GDM1 (cell line): ENCODE measurements around the gene MRPS12.

ENCODE experiments used
- DNase-seq: peaks from one replicate; lab custom pipeline; 2025; lab: John Stamatoyannopoulos, UW

Gene MRPS12

DNA sequence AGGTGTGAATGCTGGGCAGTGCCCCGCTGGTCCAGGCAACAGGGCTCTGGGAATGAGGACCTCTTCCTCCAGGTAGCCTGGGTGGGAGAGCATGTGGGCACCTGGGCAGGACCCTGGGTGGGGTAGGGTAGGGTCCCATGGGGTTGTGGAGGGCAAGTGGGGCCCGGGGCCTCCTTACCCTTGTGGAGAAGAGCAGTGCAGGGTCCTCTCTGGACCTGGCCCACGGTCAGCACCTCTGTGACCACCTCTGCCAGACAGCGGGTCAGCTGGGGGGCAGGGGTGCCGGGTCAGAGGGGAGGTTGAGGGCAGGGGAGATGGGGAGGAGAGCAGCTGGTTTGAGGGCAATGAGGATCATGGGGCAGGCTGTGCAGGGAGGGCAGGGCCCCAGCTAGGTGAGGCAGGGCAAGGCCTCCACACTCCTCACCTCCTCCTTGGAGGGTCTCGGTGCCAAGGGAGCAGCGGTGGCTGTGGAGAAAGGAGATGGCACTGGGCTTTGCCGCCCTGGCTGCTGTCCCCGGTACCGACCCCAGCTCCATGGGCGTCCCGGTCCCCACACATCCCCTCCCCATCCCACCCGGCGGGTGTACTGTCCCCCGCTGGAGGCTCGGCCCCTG is 19.2 kb upstream of the MRPS12 start:
- no peak for DNase-seq

DNA sequence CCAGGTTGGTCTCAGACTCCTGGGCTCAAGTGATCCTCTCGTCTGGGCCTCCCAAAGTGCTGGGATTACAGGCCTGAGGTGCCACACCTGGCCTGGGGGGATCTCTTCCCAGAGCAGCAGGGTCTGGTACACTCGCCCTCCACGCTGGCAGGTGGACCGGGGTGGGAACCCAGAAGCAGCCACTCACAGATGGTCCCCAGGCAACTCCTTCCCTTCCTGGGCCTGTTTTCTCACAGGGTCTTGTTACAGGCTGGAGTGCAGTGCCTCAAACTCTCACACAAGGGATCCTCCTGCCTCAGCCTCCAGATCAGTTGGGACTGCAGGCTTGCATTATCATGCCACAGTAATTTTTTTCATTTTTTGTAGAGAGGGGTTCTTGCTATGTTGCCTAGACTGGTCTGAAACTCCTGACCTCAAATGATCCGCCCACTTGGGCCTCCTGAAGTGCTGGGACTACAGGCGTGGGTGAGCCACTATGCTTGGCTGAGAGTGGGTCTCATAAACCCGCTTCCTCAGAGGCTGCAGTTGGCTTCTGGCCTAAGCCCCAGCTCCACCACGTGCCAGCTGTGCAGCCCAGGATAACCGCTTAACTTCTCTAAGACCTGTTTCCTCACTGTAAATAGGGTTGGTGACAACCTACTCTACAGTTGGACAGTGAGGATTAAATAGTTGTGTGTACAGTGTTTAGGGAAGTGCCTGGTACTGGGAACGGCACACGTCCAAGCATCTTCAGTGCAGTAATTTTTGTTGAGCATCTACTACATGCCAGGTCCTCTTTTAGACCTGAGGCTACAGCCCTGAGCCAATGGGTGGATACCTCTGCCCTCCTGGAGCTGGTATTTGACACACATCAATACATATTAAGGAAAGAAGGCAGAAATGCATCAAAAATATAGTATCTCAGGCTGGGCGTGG is 17.9 kb upstream of the MRPS12 start:
- no peak for DNase-seq

DNA sequence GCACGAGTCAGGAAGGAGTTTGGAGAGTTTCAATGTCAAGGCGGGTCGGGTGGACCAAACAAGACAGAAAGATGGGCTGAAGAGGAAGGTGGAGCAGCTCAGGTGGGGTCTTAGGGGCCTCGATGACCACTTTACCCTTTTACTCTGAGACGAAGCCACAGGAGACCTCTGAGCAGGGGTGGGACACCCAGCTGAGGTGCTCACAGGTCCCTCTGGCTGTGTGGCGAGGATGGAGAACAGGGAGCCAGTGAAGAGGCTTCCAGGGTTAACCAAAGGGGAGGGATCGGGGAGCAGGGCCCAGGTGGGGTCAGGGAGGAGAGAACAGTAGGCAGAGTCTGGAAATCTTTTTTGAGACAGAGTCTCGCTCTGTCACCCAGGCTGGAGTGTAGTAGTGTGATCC is 16.8 kb upstream of the MRPS12 start:
- DNase-seq, result no peak

DNA sequence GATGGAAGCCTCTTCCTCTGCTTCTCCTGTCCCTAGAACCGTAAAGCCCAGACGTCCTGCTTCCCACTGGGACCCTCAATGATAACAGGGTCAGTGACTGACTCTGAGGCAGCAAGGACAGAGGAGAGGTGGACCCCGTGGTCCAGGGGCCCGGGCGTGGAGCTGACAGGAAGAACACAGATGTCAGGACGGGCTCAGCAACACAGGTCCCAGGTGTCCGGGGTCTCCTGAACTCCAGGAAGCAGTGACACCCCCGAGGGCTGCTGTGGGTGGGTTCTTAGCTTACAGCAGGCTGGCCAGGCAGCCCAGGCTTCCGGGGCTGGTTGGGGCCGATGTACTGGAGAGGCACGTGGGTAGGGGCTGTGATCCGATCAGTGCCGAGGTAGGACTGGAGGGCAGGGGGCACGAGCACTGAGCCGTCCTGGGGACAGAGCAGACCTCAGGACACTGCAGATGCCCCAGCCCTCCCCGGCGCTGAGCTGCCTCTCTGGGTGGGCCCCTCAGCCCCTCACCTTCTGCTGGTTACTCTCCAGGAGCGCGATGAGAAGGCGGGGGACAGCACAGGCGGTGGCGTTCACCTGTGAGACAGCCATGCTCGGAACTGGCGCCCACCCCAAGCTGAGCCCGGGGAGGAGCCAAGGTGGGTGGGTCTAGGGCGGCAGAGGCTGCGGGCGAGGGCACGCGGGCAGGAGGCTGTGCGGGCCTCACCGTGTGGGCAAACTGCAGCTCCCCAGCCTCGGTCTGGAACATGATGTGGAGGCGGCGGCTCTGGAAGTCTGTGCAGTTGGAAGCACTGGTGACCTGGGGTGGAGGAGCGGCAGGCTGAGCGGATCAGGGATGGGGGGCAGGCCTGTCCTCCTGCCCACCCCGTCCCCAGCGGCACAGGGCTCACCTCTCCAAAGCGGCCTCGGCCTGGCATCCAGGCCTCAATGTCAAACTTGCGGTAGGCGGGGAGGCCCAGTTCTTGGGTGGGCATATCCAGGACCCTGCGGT is 15.1 kb upstream of the MRPS12 start:
- DNase-seq, result no peak

DNA sequence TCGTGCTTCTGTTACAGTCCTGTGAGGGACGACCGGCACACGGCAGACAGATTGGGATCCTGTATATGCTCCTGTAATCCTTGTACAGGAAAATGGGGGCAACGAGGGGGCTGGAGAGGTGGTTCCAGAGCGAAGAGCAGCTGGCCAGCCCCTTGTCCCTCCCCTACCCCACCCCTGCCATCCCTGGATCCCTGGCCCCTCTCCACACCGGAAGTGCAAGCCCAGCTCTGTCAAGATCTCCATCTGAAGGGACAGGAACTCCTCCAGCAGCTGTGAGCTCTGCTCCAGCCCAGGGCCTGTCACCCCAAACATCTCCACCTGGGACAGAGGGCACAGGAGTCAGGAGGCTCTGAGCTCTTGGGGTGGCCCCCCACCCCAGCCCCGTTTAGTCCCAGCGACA is 13.2 kb upstream of the MRPS12 start:
- DNase-seq, result no peak

DNA sequence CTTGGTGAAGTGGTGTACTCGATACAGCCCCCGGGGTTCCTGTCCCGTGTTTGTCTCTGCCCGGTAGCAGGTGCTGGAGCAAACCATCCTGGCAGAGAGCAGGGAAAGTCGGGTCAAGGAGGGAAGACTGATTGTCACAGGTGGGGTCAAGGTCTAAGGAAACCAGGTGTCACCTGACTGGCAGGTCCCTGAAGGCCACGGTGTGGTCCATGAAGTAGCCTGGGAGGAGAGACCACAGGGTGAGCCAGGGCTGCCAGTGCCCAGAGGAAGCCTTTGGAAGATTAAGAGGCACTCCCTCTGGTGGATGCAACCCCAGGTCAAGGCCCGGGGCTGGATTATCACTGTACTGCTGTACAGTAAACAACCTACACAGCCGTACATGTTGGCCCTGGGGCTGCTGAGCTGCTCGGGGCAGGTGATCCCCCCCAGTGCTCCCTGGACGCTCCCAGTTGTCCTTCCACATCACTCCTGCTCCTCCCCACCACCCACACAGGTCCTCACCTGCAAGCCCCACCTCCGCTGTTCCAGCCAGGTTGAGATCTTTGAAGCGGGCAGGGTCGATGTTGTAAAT is 12.7 kb upstream of the MRPS12 start:
- no peak for DNase-seq

DNA sequence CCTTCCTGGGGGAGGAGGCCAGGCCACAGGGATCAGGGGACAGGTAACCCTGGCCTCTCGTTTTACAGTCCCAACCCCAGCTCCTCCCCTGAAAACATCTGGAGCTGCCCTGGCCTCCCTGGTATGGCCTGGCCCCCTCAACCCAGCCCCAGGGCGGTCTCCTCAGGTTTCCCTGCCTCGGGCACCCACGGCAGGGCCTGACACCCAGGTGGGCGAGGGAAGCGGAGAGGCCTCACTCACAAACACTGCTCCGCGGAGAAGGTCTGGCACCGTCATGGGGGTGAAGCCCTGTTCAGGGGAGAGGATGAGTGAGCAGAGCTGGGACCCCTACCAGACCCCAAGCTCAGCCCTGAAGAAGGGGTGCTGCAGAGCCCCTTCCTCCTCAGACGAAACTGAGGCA is 12.2 kb upstream of the MRPS12 start:
- DNase-seq, result no peak

DNA sequence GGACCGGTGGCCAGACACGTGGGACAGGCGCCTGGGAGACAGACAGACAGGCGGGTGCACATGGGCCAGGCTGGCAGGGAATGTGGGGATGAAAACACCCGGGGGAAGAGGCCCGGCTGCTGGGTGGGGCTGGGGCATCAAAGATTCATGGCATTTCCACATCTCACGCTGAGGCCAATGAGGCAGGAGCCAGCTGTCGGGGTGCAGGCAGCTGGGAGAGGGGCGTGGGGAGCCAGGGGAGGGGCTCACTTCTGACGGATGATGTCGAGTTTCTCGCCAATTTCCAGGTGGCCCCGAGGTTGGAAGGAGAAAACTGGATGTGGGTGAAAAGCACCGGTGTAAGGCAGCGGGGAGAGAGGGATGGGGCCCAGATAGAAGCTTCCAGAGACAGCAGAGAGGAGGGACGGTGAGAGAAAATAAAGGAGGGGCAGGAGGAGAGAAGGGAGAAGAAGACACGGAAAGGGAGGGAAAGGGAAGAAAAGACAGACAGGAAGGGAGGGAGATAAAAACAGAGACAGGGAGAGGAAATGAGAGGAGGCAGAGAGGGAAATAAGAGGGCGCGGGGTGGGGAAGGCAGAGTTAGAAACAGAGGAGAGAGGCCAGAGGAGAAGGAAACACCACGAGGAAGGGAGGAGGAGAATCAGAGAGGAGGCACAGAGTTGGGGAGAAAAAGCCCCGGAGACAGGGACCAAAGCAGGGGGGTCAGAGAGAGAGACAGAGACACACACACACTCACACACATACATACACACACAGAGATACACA is 10.7 kb upstream of the MRPS12 start:
- no peak for DNase-seq

DNA sequence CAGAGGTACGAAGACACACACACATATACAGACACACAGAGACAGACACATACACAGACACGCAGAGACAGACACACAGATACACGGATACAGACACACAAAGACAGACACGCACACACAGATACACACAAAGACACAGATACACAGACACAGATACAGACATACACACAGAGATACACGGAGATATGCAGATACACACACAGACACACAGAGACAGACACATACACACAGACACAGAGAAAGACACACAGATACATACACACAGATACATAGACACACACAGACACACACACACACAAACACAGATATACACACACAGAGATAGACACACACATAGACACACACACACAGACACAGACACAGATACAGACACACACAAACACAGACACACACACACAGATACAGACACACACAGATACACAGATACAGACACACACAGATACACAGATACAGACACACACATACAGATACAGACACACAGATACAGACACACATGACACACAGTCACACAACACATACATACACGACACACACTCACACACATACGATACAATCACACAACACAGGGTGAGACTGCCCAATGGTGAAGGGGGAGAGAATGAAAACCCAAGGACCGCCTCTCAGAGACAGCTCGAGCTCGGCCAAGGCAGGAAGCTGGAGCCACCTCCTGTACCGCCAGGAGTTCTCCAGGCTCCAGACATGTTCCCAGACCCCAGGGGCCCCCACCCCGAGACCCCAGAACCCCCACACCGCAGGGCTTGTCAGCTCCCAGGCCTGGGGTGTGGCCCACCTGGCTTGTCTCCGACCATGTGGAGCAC is 9.9 kb upstream of the MRPS12 start:
- no peak for DNase-seq

DNA sequence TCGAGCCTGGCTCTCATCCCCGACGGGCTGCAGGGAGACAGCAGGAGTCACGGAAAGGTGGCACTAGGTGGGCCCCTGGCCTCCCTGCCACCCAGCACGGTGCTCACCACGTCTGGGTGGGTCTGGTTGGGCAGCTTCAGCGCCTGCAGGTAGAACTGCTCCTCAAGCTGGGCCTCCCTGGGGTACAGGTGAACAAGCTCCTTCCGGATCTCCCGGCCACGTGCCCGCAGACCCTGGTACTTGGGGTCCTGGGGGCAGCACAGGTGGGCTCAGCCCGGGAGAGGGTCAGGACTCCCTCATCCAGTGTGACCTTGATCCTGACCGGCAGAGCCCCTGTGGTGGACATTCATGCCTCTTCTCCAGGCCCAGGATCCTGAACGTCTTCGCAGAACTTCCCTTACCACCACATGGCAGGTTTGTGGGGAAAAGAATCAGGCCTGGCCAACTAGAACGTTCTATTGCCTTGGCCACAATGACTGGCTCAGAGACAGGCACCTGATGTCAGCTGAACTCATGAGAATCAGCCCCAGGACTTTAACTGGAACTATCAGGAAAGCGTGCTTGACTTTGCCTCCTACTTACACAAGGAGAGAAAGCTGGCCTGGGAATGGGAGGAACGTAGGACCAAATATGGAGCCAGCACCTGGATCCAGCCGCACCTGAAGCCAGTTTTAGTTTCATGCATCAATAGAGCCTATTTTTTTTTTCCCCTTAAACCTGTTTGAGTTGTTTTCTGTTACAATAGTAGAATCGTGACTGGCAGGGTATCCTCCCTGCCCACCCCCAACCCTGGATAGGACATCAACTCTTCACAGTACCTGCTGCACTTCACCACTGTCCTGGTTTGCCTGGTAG is 9.1 kb upstream of the MRPS12 start:
- DNase-seq, result no peak

DNA sequence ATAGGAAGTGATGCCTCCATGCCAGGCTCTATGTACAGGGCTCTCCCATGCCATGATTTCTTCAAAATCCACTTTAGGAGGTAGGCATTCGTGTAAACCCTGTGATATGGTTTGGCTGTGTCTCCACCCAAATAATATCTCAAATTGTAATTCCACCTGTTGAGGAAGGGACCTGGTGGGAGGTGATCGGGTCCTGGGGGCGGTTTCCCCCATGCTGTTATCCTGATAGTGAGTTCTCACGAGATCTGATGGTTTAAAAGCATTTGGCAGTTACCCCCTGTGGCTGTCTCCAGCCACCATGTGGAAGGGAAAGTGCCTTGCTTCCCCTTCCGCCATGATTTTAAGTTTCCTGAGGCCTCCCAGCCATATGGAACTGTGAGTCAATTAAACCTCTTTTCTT is 8.3 kb upstream of the MRPS12 start:
- no peak for DNase-seq

DNA sequence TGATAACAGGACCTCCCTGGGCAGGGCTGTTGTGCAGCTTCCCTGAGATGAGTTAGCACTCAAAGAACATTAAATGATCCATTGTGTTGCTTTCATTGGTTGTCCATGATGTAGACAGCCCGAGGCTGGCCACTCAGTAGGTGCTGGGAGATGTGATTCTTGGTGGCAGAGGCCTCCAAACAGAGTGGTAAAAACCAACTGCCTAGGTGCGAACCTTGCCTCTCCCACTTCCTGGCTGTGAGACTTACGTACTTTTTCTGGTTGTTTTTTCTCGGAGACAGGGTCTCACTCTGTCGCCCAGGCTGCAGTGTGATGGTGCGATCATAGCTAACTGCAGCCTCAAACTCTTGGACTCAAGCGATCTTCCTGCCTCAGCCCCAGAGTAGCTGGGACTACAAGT is 6.4 kb upstream of the MRPS12 start:
- no peak for DNase-seq

DNA sequence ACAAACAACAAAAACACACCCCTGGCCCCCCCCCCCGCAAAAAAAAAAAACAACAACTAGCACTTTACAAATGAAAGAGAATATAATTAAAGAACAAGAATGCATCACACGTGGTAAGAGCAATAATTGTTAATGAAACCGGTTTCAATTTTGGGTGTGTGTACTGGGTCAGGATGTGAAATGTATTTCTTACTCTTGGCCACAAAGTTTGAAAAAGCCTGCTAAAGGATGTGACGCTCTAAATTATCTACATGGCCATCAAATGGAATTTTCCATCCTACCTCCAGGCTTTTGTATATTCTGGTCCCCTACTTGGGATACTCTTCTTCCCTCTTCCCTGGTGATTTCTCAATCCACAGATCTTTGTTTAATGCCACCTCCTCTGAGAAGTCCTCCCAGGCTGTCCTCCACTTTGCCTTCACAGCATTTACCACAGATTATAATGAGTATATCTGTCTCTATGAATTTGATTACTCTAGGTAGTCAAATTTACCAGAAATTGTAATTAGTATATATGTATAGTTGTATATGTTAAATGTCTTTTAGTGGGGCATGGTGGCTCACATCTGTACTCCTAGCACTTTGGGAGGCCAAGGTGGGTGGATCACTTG is 2.2 kb upstream of the MRPS12 start:
- no peak for DNase-seq

DNA sequence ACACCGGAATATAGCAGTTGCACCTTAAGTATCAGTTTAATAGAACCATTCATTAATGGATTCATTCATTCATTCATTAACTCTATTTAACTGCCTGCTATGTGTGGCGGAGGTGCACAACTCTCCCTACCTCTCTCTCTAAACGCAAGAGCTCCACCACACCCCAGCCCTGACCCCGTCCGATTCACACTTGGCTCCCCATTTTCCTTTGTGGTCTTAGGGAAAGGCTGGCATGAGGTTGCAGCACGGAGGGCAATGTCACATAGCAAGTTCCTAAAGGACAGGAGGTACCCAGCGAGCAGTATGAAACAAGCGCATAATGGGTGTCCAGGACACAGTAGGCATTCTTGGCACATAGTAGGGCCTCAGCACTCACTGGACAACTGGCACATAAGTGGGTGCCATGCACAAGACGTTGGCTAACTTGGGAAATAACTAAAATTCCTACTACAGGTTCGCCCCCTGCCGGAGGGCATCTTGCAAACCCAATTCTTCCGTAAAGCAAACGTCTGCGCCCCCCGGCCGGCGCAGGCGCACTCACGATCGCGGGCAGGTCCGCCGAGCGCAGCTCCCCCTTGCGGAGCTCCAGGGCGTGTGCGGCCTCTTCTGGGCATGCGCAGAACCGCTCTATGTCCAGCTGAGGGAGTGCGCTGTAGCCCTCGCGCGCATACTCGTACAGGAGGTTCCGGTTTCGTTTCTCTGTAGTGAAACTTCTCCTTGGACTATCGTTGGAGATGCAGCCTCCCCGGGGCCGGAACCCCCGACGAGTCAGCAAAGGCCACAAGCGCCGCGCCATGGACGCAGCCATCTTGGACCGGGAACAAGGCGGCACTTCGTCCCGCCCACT is 592 bp upstream of the MRPS12 start, which contains the start of gene SARS2:
Gene SARS2 (minus strand): TSS at position 835 of the 847 bp plus-strand sequence. CDS start 27 bp downstream, at position 808.
- peak; percentile 93 for DNase-seq

DNA sequence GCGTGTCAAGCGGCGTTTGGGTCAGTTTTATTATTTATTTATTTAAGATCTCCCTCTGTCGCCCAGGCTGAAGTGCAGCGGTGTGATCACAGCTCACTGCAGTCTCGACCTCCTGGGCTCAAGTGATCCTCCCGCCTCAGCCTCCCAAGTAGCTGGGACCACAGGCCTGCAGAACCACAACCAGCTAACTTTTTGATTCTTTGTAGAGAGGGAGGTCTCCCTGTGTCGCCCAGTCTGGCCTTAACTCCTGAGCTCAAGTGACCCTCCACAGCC is 713 bp downstream of the MRPS12 start:
- no peak for DNase-seq

DNA sequence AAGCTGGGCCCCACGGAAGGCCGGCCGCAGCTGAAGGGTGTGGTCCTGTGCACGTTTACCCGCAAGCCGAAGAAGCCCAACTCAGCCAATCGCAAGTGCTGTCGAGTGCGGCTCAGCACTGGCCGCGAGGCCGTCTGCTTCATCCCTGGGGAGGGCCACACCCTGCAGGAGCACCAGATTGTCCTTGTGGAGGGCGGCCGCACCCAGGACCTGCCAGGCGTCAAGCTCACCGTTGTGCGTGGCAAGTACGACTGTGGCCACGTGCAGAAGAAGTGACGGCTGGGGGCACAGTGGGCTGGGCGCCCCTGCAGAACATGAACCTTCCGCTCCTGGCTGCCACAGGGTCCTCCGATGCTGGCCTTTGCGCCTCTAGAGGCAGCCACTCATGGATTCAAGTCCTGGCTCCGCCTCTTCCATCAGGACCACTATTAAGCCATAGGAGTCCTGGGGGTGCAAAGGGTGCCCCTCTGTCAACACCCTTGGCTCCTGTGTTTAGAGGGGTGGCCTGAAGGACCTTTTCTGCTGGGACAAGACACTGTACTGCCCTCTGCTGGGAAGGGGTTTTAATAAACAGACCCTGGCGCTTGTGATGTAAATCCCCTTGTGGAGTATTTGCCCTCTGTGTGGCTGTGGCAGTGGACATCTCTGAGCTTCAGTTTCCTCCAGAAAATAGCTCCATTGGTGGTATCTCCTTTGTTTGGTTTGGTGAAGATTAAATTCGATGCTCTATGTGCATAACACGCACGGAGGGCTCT is 1.9 kb downstream of the MRPS12 start:
- peak; percentile 7 for DNase-seq

DNA sequence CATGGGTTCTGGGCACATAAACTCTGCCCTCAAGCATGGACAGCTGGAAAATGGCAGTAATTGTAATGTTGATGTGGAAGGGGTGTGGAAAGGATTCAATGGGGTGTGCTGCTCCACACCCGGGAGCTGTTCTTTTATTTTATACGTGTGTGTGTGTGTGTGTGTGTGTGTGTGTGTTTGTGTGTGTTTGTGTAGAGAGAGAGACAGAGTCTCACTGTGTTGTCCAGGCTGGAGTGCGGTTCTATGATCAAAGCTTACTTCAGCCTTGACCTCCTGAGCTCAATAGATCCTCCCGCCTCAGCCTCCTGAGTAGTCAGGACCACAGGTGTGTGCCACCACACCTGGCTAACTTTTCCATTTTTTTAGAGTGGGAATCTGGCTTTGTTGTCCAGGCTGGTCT is 2.8 kb downstream of the MRPS12 start:
- no peak for DNase-seq
